Cortex of kidney (tissue), 1 donor: Measurements from ENCODE around the gene CPT1A.

Experiments used
- DNase-seq: peaks from one replicate; lab custom pipeline; 2025; lab: John Stamatoyannopoulos, UW

The CPT1A gene

GRCh38 chr11:68796801-68797200, 44.9 kb downstream of the CPT1A start:
- no peak for DNase-seq

- DNase-seq: no peak
These were observed 49.2 kb downstream of the CPT1A start for GRCh38 chr11:68792400-68792966.

- DNase-seq: no peak
These were observed 57.1 kb downstream of the CPT1A start for GRCh38 chr11:68784653-68785052.

GRCh38 chr11:68783216-68783821, 58.4 kb downstream of the CPT1A start:
- no peak for DNase-seq

GRCh38 chr11:68782711-68783110, 59.0 kb downstream of the CPT1A start:
- no peak for DNase-seq

GRCh38 chr11:68780829-68781228, 60.9 kb downstream of the CPT1A start:
- no peak for DNase-seq

- no peak for DNase-seq
These were observed 63.5 kb downstream of the CPT1A start for GRCh38 chr11:68778205-68778604.

- no peak for DNase-seq
These were observed 65.1 kb downstream of the CPT1A start for GRCh38 chr11:68776442-68777235.

GRCh38 chr11:68775951-68776388, 65.7 kb downstream of the CPT1A start:
- DNase-seq: no peak

GRCh38 chr11:68774194-68774585, 67.5 kb downstream of the CPT1A start:
- DNase-seq: no peak

GRCh38 chr11:68773521-68774193, 68.1 kb downstream of the CPT1A start:
- no peak for DNase-seq

GRCh38 chr11:68772936-68773335, 68.8 kb downstream of the CPT1A start:
- DNase-seq: no peak

GRCh38 chr11:68770781-68771180, 70.9 kb downstream of the CPT1A start:
- no peak for DNase-seq

- DNase-seq: no peak
These were observed 74.0 kb downstream of the CPT1A start for GRCh38 chr11:68767672-68768071.

GRCh38 chr11:68766786-68767185, 74.9 kb downstream of the CPT1A start:
- DNase-seq: no peak

GRCh38 chr11:68764746-68765145, 77.0 kb downstream of the CPT1A start:
- DNase-seq: no peak

GRCh38 chr11:68763926-68764657, 77.6 kb downstream of the CPT1A start:
- no peak for DNase-seq

GRCh38 chr11:68763181-68763721, 78.5 kb downstream of the CPT1A start:
- no peak for DNase-seq

- no peak for DNase-seq
These were observed 79.2 kb downstream of the CPT1A start for GRCh38 chr11:68762481-68762880.

- no peak for DNase-seq
These were observed 79.9 kb downstream of the CPT1A start for GRCh38 chr11:68761801-68762200.

GRCh38 chr11:68759991-68760390, 81.7 kb downstream of the CPT1A start:
- DNase-seq: no peak

- DNase-seq: no peak
These were observed 84.0 kb downstream of the CPT1A start for GRCh38 chr11:68757711-68758110.
